T-helper 1 cell treated with Interleukin-12 subunit alpha and Interleukin-12 subunit beta and Interleukin-4 antibody, amounts not matched to agents 30 ng/mL and 1 ng/mL, for 36 hours (primary cell): ENCODE results near the gene SCLY. TPM values are rescaled to one million over a fixed set of nuclear protein-coding genes. Genes with fewer than 3 reads are reported as not detected.

Experiments used
- intact Hi-C: fragments of 100-400 bp; cut with micrococcal nuclease; formaldehyde crosslinking; loops from one replicate; pipeline ENCODE4 v1.15.1; 2024
- total RNA-seq: library from RNA; stranded (reverse); gene quantifications from 2 replicates; pipeline ENCODE4 v1.2.3, GENCODE V29; 2022

SCLY gene
- total RNA-seq, 1 donor from 2014 or later, result 55.5 TPM

- intact Hi-C loops, result no loop called here
Measured at GRCh38 chr2:238097201-238097987, 36.6 kb downstream of the SCLY start.

GRCh38 chr2:238097988-238098871 is 37.4 kb downstream of the SCLY start:
- intact Hi-C loops, result loop anchor here (2.0 kb wide), 1 partner anchor 131 kb away; the partner anchor contains the start of gene UBE2F

- intact Hi-C loops, result loop anchor here (2.0 kb wide), 1 partner anchor 132 kb away; the partner anchor contains the start of gene UBE2F
Measured at GRCh38 chr2:238098901-238099713, 38.3 kb downstream of the SCLY start.

DNA sequence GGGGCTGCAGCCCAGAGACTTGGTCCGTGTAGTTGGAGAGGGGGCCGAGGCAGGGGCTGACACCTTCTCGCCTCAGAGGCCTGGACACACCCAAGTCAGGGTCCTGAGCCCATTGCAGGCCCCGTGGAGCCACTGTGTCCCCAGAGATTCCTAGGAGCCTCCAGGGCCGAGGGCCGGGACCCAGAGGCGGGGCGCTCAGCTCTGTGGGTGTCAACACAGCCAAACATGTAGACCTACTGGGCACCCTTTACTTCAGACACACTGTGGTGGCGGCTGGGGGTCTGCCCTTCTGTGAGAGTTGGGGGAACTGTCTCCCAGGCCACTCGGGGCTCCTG is 38.9 kb downstream of the SCLY start:
- intact Hi-C loops, result loop anchor here (2.0 kb wide), 1 partner anchor 133 kb away; the partner anchor contains the start of gene UBE2F

DNA sequence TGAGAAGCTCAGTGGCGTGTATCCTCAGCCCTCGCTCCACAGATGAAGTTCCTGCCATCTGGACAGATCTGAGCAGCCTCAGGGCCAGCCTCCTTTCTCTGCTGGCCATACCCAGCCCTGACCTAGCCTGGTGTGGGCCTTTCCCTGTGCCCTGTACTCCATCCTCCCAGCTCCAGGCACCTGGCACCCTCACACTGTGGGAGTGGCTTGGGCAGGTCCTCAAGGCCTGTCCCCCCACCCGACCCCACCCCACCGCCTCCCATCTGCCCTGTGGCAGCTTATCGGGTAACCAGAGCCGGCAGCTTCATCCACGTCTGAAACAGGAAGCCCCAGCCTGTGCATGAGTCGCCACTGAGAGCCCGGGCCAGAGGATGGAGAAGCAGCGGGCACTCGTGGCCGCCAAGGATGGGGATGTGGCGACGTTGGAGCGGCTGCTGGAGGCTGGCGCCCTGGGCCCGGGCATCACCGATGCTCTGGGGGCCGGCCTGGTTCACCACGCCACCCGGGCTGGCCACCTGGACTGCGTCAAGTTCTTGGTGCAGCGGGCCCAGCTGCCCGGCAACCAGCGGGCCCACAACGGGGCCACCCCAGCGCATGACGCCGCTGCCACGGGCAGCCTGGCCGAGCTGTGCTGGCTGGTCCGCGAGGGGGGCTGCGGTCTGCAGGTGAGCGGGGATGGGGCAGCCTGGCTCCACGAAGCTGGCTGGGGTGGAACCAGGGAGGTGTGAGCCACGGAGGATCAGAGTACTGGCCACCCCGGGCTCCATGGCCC is 39.4 kb downstream of the SCLY start, which contains the start of gene ESPNL:
Gene ESPNL, plus strand, starts transcription at position 292 of the 772 bp plus-strand sequence. Its CDS starts 80 bp downstream, at position 372.
- intact Hi-C loops, result no loop called here

- intact Hi-C loops, result no loop called here
Measured at GRCh38 chr2:238100821-238101771, 40.3 kb downstream of the SCLY start.

DNA sequence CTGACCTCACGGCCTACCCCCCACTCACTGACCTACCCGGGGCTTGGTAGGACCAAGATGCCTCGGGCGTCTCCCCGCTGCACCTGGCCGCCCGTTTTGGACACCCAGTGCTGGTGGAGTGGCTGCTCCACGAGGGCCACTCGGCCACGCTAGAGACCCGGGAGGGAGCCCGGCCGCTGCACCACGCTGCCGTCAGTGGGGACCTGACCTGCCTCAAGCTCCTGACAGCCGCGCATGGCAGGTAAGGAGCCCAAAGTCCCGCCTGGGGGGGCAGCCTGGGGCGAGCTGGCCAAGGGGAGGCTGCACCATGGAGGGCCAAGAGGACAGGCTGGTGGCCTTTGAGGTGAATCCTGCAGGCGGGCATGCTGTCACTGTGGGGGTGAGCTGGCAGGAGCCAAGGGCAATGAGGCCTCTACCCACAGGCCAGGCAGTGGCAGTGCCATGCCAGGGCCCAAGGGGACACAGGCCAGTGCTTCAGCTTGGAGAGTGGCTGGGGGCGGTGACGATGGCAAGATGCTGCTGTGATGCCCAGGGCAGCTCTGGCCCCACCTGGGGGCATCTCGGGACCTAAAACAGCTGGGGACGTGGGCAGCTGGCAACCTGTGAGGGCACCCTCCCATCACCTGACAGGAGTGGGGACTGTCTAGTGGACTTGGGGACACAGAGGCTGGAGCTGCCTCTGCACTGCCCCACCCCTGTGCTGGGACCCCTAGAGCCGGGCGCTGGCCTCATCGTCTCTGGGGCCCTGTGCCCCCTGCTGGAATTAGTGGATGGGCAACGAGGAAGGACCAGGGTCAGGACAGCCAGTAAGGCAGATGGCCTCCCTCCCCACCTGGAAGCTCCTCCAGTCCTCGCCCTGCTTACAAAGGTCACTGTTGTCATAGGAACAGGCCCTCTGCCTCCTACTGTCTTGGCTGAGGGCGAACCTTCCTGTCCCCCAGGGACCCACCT is 41.4 kb downstream of the SCLY start:
- intact Hi-C loops, result no loop called here

DNA sequence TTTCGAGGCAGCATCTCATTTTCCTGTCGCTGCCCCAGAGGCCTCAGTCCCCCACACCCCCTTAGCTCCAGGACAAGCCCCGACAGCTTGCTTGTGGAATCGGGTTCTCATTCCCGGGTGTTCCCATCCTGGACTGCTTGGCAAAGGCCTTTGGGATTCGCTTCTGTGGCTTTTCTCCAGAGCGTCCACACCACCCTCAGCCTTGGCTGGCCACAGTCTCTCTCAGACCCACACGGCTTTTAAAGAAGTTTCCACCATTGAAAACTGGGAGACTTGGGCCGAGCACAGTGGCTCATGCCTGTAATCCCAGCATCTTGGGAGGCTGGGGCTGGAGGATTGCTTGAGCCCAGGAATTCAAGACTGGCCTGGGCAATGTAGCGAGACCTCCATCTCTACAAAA is 42.1 kb downstream of the SCLY start:
- intact Hi-C loops, result no loop called here

GRCh38 chr2:238103465-238104225 is 42.8 kb downstream of the SCLY start:
- intact Hi-C loops, result no loop called here

GRCh38 chr2:238104226-238104690 is 43.5 kb downstream of the SCLY start:
- intact Hi-C loops, result no loop called here

- intact Hi-C loops, result no loop called here
Measured at GRCh38 chr2:238104691-238105371, 44.0 kb downstream of the SCLY start.

GRCh38 chr2:238105506-238106338 is 44.9 kb downstream of the SCLY start:
- intact Hi-C loops, result loop anchor here (2.0 kb wide), 1 partner anchor 137 kb away; no protein-coding TSS in a partner anchor

DNA sequence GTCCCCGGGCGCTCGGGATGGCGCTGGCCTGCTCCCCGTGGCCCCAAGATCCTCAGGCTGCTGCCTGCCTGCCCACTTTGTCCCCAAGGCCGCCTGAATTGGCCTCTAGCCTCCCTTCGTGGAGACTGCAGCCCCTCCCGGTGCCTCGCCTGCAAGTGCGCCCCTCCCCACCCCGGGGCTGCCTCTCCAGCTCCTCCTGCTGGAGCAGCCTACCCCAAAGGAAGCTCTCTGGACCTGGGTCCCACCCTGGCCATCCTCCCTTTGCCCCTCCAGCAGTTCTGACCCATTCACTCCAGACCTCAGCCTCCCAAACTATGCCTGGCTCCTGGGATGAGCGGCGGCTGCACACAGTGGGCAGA is 45.5 kb downstream of the SCLY start:
- intact Hi-C loops, result loop anchor here (2.0 kb wide), 1 partner anchor 138 kb away; no protein-coding TSS in a partner anchor

DNA sequence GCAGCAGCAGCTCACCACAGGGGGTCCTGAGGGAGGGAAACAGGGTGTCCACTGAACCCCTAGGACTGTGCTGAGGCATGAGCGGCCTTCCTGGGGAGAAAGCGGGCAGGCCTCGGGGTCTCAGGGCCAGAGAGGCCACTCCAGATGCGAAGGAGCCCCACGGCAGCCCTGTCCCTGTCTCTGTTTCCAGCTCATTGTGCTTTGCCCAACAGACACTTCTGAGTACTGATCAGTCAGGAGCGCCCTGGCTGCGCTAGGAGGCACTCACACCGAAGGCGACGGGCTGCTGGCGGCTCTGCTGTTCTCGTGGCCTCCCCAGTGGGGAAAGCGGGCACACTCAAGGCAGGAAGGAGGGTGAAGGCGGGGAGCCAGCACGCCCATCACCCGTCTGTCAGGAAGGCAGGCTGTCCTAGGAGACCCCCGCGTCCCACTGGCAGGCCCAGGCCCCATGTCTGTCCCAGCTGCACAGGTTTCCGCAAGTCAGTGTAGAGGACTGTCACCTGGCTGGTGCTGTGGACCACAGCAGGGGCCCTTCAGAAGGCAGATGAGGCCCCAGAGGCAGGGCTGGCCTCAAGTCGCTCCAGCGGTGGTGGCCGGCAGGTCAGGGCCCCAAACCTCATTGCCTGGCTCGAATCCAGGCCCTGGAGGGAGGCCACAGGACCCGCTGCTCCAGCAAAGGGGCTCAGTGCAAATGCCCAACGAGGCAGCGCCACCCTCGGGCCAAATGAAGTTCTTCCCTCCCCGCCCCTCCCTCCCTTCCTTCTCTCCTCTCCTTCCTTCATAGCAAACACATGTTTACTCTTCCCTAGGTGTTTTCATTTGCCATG is 46.1 kb downstream of the SCLY start:
- intact Hi-C loops, result loop anchor here (2.0 kb wide), 1 partner anchor 138 kb away; no protein-coding TSS in a partner anchor
